IMR-90 (cell line): ENCODE measurements around the gene ATP6V0C. TPM values are rescaled to one million over a fixed set of nuclear protein-coding genes. Genes with fewer than 3 reads are reported as not detected.

Experiments
- ATAC-seq: fragments of 200-7000 bp; cut with Tn5 transposase; 2 replicates; pipeline ENCODE4 v1.9.1; 2020; ENCODE audit warnings: low read depth, mild to moderate bottlenecking, moderate library complexity
- BruUV-seq: library from RNA; stranded (reverse); fragments of 400-500 nt; replicated peaks from 2 replicates; lab custom pipeline; 2021; lab: Mats Ljungman, UMichigan
- CTCF ChIA-PET: fragments of 300-600 bp; formaldehyde crosslinking; extraction: SDS; loops from one replicate; lab custom pipeline; 2021; ENCODE audit warnings: antibody characterized with exemption; lab: Yijun Ruan, JAX
- POLR2A ChIA-PET: fragments of 300-600 bp; sonication (Branson Sonifier 250); formaldehyde crosslinking; loops from one replicate; lab custom pipeline; 2022; ENCODE audit warnings: antibody characterized with exemption; ENCODE audit not compliant: unreplicated experiment; lab: Charles Lee
- DNase-seq: peaks from one replicate; pipeline ENCODE4 v3.0.0; 2013
- H2AFZ ChIP-seq: replicated peaks from 2 replicates; pipeline ENCODE3; 2013; ENCODE audit warnings: low read length, mild to moderate bottlenecking; ENCODE audit not compliant: poor library complexity
- H2AK5ac ChIP-seq: 2 replicates; pipeline ENCODE4 v1.6.1; 2013; ENCODE audit warnings: low read depth, low read length, inconsistent platforms
- H2AK9ac ChIP-seq: replicated peaks from 2 replicates; pipeline ENCODE3; 2013; ENCODE audit warnings: mild to moderate bottlenecking, low read depth, low read length, moderate library complexity; ENCODE audit not compliant: poor library complexity
- H2BK120ac ChIP-seq: 2 replicates; pipeline ENCODE4 v1.6.1; 2013; ENCODE audit warnings: low read depth, low read length, inconsistent platforms
- H2BK15ac ChIP-seq: 3 replicates; pipeline ENCODE4 v1.6.1; 2013; ENCODE audit warnings: low read depth, low read length, inconsistent platforms
- H2BK20ac ChIP-seq: 2 replicates; pipeline ENCODE4 v1.6.1; 2013; ENCODE audit warnings: low read depth, mild to moderate bottlenecking, inconsistent platforms, low read length, moderate library complexity
- H2BK5ac ChIP-seq: 2 replicates; pipeline ENCODE4 v1.6.1; 2013; ENCODE audit warnings: mild to moderate bottlenecking, low read depth, low read length, inconsistent platforms; ENCODE audit not compliant: poor library complexity, severe bottlenecking
- H3K14ac ChIP-seq: replicated peaks from 2 replicates; pipeline ENCODE4 v1.6.1; 2013; ENCODE audit warnings: low read depth, low read length, inconsistent platforms
- H3K18ac ChIP-seq: 2 replicates; pipeline ENCODE4 v1.6.1; 2013; ENCODE audit warnings: low read depth, low read length, control low read depth
- H3K23ac ChIP-seq: 2 replicates; pipeline ENCODE4 v1.6.1; 2013; ENCODE audit warnings: low read depth, low read length, inconsistent platforms
- H3K27ac ChIP-seq: 2 replicates; pipeline ENCODE4 v1.5.1; 2013; ENCODE audit warnings: mild to moderate bottlenecking, control low read depth, low read length; ENCODE audit not compliant: insufficient read depth
- H3K27me3 ChIP-seq: 2 replicates; pipeline ENCODE4 v1.6.1; 2013; ENCODE audit warnings: low read length; ENCODE audit not compliant: control insufficient read depth, insufficient read depth
- H3K36me3 ChIP-seq: 2 replicates; pipeline ENCODE4 v1.6.1; 2013; ENCODE audit warnings: low read length, mixed read lengths; ENCODE audit not compliant: control insufficient read depth, insufficient read depth
- H3K4ac ChIP-seq: 2 replicates; pipeline ENCODE4 v1.6.1; 2013; ENCODE audit warnings: low read depth, low read length, inconsistent platforms
- H3K4me1 ChIP-seq: 2 replicates; pipeline ENCODE4 v1.6.1; 2013; ENCODE audit warnings: low read length, mixed read lengths; ENCODE audit not compliant: control insufficient read depth, insufficient read depth
- H3K4me2 ChIP-seq: 2 replicates; pipeline ENCODE4 v1.6.1; 2013; ENCODE audit warnings: low read depth, mild to moderate bottlenecking, control low read depth, low read length, moderate library complexity
- H3K4me3 ChIP-seq: 2 replicates; pipeline ENCODE4 v1.5.1; 2013; ENCODE audit warnings: low read depth, mild to moderate bottlenecking, control low read depth, low read length, moderate library complexity; ENCODE audit not compliant: insufficient read depth
- H3K56ac ChIP-seq: 2 replicates; pipeline ENCODE4 v1.6.1; 2013; ENCODE audit warnings: low read length, inconsistent platforms; ENCODE audit not compliant: insufficient read depth; ENCODE audit errors: extremely low read depth
- H3K79me1 ChIP-seq, 2 experiments: 2 replicates each; pipeline ENCODE4 v1.6.1; 2013; ENCODE audit warnings: low read length in 2 of 2, inconsistent platforms in 1 of 2, low read depth in 1 of 2
- H3K9ac ChIP-seq: 2 replicates; pipeline ENCODE4 v1.6.1; 2013; ENCODE audit warnings: low read depth, low read length, control low read depth
- H3K9me1 ChIP-seq: 2 replicates; pipeline ENCODE4 v1.6.1; 2013; ENCODE audit warnings: low read length, inconsistent platforms; ENCODE audit not compliant: insufficient read depth
- H3K9me3 ChIP-seq: 2 replicates; pipeline ENCODE4 v1.6.1; 2013; ENCODE audit warnings: low read length; ENCODE audit not compliant: control insufficient read depth, insufficient read depth
- H4K20me1 ChIP-seq: 2 replicates; pipeline ENCODE4 v1.6.1; 2013; ENCODE audit warnings: low read length, inconsistent platforms; ENCODE audit not compliant: insufficient read depth
- H4K5ac ChIP-seq: 2 replicates; pipeline ENCODE4 v1.6.1; 2013; ENCODE audit warnings: mild to moderate bottlenecking, low read depth, low read length, control low read depth
- H4K8ac ChIP-seq, 2 experiments: 2 replicates each; pipeline ENCODE4 v1.6.1; 2013; ENCODE audit warnings: low read depth in 2 of 2, low read length in 2 of 2, control low read depth in 1 of 2, inconsistent platforms in 1 of 2
- H4K91ac ChIP-seq: 2 replicates; pipeline ENCODE4 v1.6.1; 2013; ENCODE audit warnings: low read depth, low read length, inconsistent platforms; ENCODE audit not compliant: insufficient read depth
- BHLHE40 ChIP-seq: fragments of 150-350 bp; IDR thresholded peaks from 2 replicates; pipeline ENCODE4 v1.6.1; 2016; ENCODE audit warnings: mild to moderate bottlenecking, low read depth, low read length
- CEBPB ChIP-seq: IDR thresholded peaks from 2 replicates; pipeline ENCODE4 v1.6.1; 2012; ENCODE audit warnings: low read depth, low read length, improper control_type of control experiment
- CHD1 ChIP-seq: IDR thresholded peaks from 2 replicates; pipeline ENCODE4 v1.6.1; 2012; ENCODE audit warnings: low read depth, low read length, improper control_type of control experiment
- CTCF ChIP-seq: conservative IDR thresholded peaks from 2 replicates; pipeline ENCODE4 v1.5.1; 2012; ENCODE audit warnings: mild to moderate bottlenecking, low read depth, low read length, improper control_type of control experiment
- ELK1 ChIP-seq: fragments of 150-350 bp; IDR thresholded peaks from 2 replicates; pipeline ENCODE4 v1.6.1; 2016; ENCODE audit warnings: low read depth, mild to moderate bottlenecking, low read length, moderate library complexity, borderline replicate concordance
- FOS ChIP-seq: fragments of 150-350 bp; IDR thresholded peaks from 2 replicates; pipeline ENCODE4 v1.6.1; 2016; ENCODE audit warnings: low read depth, low read length
- MAFK ChIP-seq: IDR thresholded peaks from 2 replicates; pipeline ENCODE4 v1.6.1; 2012; ENCODE audit warnings: low read depth, low read length, improper control_type of control experiment
- MAZ ChIP-seq: IDR thresholded peaks from 2 replicates; pipeline ENCODE4 v1.6.1; 2012; ENCODE audit warnings: low read depth, mild to moderate bottlenecking, low read length, improper control_type of control experiment, moderate library complexity, borderline replicate concordance
- MXI1 ChIP-seq: IDR thresholded peaks from 2 replicates; pipeline ENCODE4 v1.6.1; 2012; ENCODE audit warnings: low read depth, mild to moderate bottlenecking, low read length, moderate library complexity, borderline replicate concordance
- NFE2L2 ChIP-seq: fragments of 150-350 bp; IDR thresholded peaks from 2 replicates; pipeline ENCODE4 v1.6.1; 2016; ENCODE audit warnings: low read depth, mild to moderate bottlenecking, low read length
- RAD21 ChIP-seq: IDR thresholded peaks from 2 replicates; pipeline ENCODE4 v1.6.1; 2012; ENCODE audit warnings: low read length, improper control_type of control experiment
- RFX5 ChIP-seq: IDR thresholded peaks from 2 replicates; pipeline ENCODE4 v1.8.0; 2012; ENCODE audit warnings: low read depth, mild to moderate bottlenecking, low read length, moderate library complexity
- SMC3 ChIP-seq: fragments of 150-350 bp; IDR thresholded peaks from 2 replicates; pipeline ENCODE4 v1.6.1; 2016; ENCODE audit warnings: low read depth, mild to moderate bottlenecking, antibody characterized with exemption, low read length, moderate library complexity
- USF2 ChIP-seq: fragments of 150-350 bp; IDR thresholded peaks from 2 replicates; pipeline ENCODE4 v1.6.1; 2017; ENCODE audit warnings: mild to moderate bottlenecking, antibody characterized with exemption, low read length, low read depth
- WGBS, 2 experiments: methylation state at CpG; one replicate each; pipeline versions ENCODE4 v1.1.5 to v1.1.7; 2013; ENCODE audit warnings: missing lambda C conversion rate in 2 of 2; ENCODE audit not compliant: insufficient read length in 1 of 2; ENCODE audit errors: extremely low coverage in 2 of 2; 5-methylcytosine and 5-hydroxymethylcytosine counted together
- dilution Hi-C: fragments of 300-500 bp; cut with HindIII; formaldehyde crosslinking; loops from one replicate; pipeline ENCODE4 v1.14.3; 2018; ENCODE audit warnings: low sequenced_read_pairs; ENCODE audit not compliant: unreplicated experiment
- in situ Hi-C: fragments of 300-500 bp; cut with MboI; formaldehyde crosslinking; loops from 3 replicates; pipeline ENCODE4 v1.14.3; 2019; ENCODE audit warnings: low sequenced_read_pairs, inconsistent platforms, mixed read lengths
- intact Hi-C: fragments of 100-400 bp; cut with micrococcal nuclease; formaldehyde crosslinking; loops from 2 replicates; pipeline ENCODE4 v1.10.0; 2022
- polyA plus RNA-seq, 3 experiments: library from polyadenylated mRNA; depleted of rRNA; stranded (reverse); fragments of >200 nt; gene quantifications; 2 replicates each; pipeline ENCODE4 v1.2.3, GENCODE V29; 2012; ENCODE audit warnings: low replicate concordance in 1 of 3
- total RNA-seq: library from RNA; depleted of rRNA; stranded (reverse); fragments of >200 nt; gene quantifications from 2 replicates; pipeline ENCODE4 v1.2.3, GENCODE V29; 2012

Gene ATP6V0C
- total and polyA plus RNA-seq, 2 of the 4 experiments (the other 2 are of a cell fraction), result 8.4 to 107 TPM

- Histone ChIP-seq H3K56ac (peak overlapping the region; percentile 59), H2AK9ac (peak overlapping the region; percentile 79), H4K8ac (peak overlapping the region; percentile 73 to 91; a peak in 2 of 4 replicates), H3K23ac (peak overlapping the region; percentile 56; the same call in 1 of the 2 replicates), H3K9me1 (peaks cover 19% of the 10 kb centered on the region), H2AK5ac (peak overlapping the region; percentile 95), H3K27ac (peak overlapping the region; percentile 62), H2AFZ (peak overlapping the region; percentile 99), H3K4ac (peak overlapping the region; percentile 69; the same call in 1 of the 2 replicates), H2BK5ac (peak overlapping the region; percentile 11), H2BK15ac (no peak overlapping the region; the same call in 2 of the 3 replicates), H3K4me1 (peaks cover 13% of the 10 kb centered on the region), H2BK120ac (peak overlapping the region; percentile 58; the same call in 1 of the 2 replicates), H3K9me3 (no peaks in the 10 kb centered on the region), H4K91ac (peak overlapping the region; percentile 47; the same call in 1 of the 2 replicates), H3K36me3 (peaks cover 21% of the 10 kb centered on the region), H3K4me2 (peak overlapping the region; percentile 67), H3K27me3 (no peaks in the 10 kb centered on the region), H3K18ac (no peak overlapping the region), H3K9ac (peak overlapping the region; percentile 26), H4K5ac (no peak overlapping the region), H2BK20ac (no peak overlapping the region), H4K20me1 (peaks cover 54% of the 10 kb centered on the region), H3K4me3 (no peak overlapping the region), H3K14ac (peak overlapping the region; percentile 73), H3K79me1 (peaks cover 18 to 69% of the 10 kb centered on the region in 2 experiments)
- no peak for DNase-seq
- intact Hi-C loops (no loop called here), in situ Hi-C loops (no loop called here), dilution Hi-C loops (no loop called here)
- 10% methylated on average over 6 of the region's 22 CpGs; no CpG with 5 or more reads in 1 of the 2 experiments for WGBS, 2 experiments
- POLR2A ChIA-PET, result interaction anchor here (1.0 kb wide), 1 partner anchor 10 kb away, joined by 3 read pairs; no protein-coding TSS in a partner anchor
- TF ChIP-seq RAD21, result no peak
- TF ChIP-seq FOS, result no peak
- no peak for TF ChIP-seq RFX5
- TF ChIP-seq CEBPB, result no peak
- TF ChIP-seq BHLHE40, result no peak
- TF ChIP-seq MAFK, result no peak
- no peak for TF ChIP-seq USF2
- no peak for TF ChIP-seq MXI1
- no peak for TF ChIP-seq SMC3
- no peak for TF ChIP-seq MAZ
- no peak for TF ChIP-seq CTCF
- TF ChIP-seq NFE2L2, result no peak
- no peak for TF ChIP-seq ELK1
- TF ChIP-seq CHD1, result no peak
- CTCF ChIA-PET, result interaction anchor here (0.6 kb wide), 1 partner anchor 1821 kb away, joined by 6 read pairs; no protein-coding TSS in a partner anchor
- no peak for ATAC-seq
- BruUV-seq, result no TSS peak
These were observed 5.9 kb downstream of the ATP6V0C start for GRCh38 chr16:2519711-2520080.
